GM12873 (cell line): ENCODE data around the gene CDC14B.

ENCODE experiments used
- TF ChIP-seq, protein P1 (sequence below): IDR thresholded peaks from 2 replicates; pipeline ENCODE4 v1.5.1; 2012; ENCODE audit warnings: low read depth, mild to moderate bottlenecking, moderate library complexity, low read length, control low read depth; ENCODE audit not compliant: insufficient read depth; ENCODE audit errors: missing control alignments

The CDC14B gene

DNA sequence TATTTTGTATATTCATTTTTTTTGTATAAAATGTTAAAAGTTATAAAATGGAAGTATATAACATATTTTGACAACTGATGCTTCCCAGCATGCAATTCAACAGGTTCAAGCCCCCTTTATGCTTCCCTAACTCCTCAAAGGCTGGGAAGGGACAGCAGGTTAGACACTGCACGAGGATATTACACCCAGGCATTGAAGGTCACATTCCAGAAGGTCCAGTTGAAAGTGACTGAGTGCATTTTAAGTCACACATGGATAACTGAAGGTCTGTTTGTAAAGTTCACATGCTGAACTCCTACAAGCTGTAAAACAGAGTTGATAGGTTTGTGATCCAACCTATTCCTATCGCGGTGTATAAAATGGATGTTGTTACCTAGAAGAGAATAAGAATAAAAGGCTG lies 21.9 kb upstream of the CDC14B start:
- TF ChIP-seq, protein P1, sequence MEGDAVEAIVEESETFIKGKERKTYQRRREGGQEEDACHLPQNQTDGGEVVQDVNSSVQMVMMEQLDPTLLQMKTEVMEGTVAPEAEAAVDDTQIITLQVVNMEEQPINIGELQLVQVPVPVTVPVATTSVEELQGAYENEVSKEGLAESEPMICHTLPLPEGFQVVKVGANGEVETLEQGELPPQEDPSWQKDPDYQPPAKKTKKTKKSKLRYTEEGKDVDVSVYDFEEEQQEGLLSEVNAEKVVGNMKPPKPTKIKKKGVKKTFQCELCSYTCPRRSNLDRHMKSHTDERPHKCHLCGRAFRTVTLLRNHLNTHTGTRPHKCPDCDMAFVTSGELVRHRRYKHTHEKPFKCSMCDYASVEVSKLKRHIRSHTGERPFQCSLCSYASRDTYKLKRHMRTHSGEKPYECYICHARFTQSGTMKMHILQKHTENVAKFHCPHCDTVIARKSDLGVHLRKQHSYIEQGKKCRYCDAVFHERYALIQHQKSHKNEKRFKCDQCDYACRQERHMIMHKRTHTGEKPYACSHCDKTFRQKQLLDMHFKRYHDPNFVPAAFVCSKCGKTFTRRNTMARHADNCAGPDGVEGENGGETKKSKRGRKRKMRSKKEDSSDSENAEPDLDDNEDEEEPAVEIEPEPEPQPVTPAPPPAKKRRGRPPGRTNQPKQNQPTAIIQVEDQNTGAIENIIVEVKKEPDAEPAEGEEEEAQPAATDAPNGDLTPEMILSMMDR = no peak

DNA sequence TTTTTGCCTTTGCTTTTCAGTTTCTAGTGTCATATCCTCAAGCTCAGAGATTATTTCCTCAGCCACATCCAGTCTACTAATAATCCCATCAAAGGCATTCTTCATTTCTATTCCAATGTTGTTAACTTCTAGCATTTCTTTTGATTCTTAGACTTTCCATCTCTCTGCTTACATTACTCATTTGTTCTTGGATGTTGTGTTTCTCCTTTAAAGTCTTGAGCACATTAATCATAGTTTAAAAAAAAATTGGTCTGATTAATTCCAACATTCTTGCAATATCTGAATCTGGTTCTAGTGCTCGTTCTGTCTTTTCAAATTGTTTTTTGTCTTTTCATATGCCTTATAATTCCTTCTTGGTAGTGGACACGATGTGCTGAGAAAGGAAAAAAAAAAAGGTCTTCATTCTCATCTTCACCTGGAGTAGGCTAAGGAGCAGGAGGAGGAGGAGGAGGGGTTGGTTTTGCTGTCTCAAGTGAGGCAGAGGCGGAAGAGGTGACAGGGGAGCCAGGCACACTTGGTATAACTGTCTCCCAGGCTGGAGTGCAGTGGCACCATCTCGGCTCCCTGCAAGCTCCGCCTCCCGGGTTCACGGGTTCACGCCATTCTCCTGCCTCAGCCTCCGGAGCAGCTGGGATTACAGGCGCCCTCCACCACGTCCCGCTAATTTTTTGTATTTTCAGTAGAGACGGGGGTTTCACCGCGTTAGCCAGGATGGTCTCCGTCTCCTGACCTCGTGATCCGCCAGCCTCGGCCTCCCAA lies 19.1 kb upstream of the CDC14B start:
- TF ChIP-seq, protein P1 = no peak

DNA sequence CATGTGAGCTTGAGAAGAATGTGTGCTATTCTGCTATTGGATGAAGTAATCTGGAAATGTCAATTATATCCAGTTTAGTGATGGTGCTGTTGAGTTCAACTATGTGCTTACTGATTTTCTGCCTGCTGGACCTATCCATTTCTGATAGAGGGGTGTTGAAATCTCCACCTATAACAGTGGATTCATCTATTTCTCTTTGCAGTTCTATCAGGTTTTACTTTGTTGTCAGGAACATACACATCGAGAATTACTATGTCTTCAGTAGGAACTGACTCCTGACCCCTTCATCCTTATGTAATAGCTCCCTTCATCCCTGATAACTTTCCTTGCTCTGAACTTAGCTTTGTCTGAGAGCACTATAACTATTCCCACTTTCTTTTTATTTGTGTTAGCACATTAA lies 16.7 kb upstream of the CDC14B start:
- TF ChIP-seq, protein P1 = no peak

DNA sequence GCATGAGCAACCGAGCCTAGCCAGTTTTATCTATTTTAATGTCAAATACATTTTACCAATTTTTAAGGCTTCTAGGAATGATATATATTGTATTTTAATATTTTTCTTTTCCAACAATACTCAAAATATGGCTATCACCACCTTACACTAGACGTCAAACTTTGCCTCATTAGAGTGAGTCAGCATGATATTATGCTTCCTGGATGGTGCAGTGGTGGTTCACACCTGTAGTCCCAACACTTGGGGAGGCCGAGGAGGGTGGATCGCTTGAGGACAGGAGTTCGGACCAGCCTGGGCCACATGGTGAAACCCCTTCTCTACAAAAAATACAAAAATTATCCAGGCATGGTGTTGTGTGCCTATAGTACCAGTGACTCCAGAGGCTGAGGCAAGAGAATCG lies 7.3 kb upstream of the CDC14B start:
- TF ChIP-seq, protein P1 = no peak

DNA sequence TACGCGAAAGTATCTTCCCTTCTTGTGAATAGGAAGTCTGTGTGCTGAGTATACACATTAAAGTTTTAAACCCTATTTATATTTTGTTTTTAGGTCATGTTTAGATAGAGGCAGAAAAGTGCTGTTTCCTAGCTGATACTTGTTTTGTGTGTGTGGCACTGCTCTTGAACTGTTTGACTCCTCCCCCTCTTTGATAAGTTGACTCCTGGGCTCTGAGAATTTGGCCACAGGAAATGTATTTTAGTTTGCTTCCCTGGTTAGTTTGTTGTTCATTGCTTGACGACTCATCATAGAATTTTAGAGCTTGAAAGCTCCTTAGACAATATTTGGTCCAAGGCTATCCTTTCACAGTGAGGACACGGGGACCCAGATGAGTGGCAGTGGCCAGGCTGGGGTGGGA lies 2.0 kb upstream of the CDC14B start:
- TF ChIP-seq, protein P1 = no peak

DNA sequence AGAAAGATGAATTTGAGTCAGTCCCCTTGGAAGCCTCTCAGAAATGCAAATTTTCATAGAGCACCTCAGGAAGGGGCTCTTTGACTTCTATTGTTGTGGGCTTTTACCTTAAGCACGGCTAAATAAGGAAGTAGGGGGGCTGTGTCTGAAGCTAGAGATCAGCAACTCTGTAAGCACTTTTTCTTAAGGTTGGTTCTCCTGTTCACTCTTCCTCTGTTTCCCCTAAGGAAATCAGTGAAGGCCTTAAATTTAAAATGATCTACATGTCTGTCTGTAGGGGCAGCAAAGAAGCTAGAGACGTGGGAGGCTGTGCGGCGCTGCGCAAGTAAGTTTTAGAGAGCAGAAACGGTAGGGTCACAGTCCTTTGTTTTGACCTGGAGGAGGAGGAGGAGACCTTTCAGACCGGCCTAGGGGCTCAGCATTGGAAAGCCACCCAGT lies 1.2 kb upstream of the CDC14B start:
- TF ChIP-seq, protein P1 = no peak

DNA sequence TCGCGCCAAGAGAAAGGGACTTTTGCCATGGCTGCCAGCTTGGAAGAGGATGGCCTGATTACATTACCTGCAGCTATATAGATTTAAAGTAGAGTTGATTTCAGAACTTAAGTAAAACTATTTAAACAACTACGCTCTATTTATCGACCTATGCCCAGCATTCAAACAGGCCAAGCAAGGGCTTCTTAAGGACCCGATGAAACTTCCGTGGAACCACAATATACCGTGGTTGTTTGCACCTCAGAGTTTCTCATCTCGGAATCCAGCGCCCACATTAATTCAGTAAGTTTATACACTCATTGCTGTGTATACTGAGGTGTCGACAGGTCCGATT lies 505 bp upstream of the CDC14B start:
- TF ChIP-seq, protein P1 = no peak
